Neural cell (in vitro differentiated cells): ENCODE results near the gene DUSP2. TPM values are rescaled to one million over a fixed set of nuclear protein-coding genes. Genes with fewer than 3 reads are reported as not detected.
A peak's percentile ranks its signal among the peaks of the same experiment; 100 is the strongest.

Experiments
- H2AFZ ChIP-seq: fragments of 200-600, 300-800 bp; sonication (generic), shearing (Covaris generic); 2 replicates; pipeline ENCODE4 v1.6.0; 2014; ENCODE audit warnings: low read depth, mild to moderate bottlenecking, antibody characterized with exemption, low read length, moderate library complexity
- H3F3A ChIP-seq: fragments of 200-600 bp; shearing (Covaris generic); 2 replicates; pipeline ENCODE4 v1.6.1; 2016; ENCODE audit warnings: mild to moderate bottlenecking, moderate library complexity, mixed read lengths, antibody characterized with exemption, low read length; ENCODE audit not compliant: insufficient read depth, poor library complexity, severe bottlenecking
- H3K27ac ChIP-seq: fragments of 200-600, 300-800 bp; sonication (generic), shearing (Covaris generic); 2 replicates; pipeline ENCODE4 v1.5.1; 2014; ENCODE audit warnings: mild to moderate bottlenecking, low read length, moderate library complexity
- H3K27me3 ChIP-seq: fragments of 300-800, 200-600 bp; sonication (generic), shearing (Covaris generic); 2 replicates; pipeline ENCODE4 v1.6.0; 2014; ENCODE audit warnings: mild to moderate bottlenecking, low read depth, low read length, moderate library complexity; ENCODE audit not compliant: insufficient read depth
- H3K36me3 ChIP-seq: fragments of 300-800, 200-600 bp; sonication (generic), shearing (Covaris generic); 2 replicates; pipeline ENCODE4 v1.5.1; 2014; ENCODE audit warnings: mild to moderate bottlenecking, antibody characterized with exemption, low read length, moderate library complexity; ENCODE audit not compliant: insufficient read depth
- H3K4me2 ChIP-seq: fragments of 300-800, 200-600 bp; sonication (generic), shearing (Covaris generic); 2 replicates; pipeline ENCODE4 v1.6.0; 2014; ENCODE audit warnings: mild to moderate bottlenecking, low read length
- H3K4me3 ChIP-seq: fragments of 300-800, 200-600 bp; sonication (generic), shearing (Covaris generic); 2 replicates; pipeline ENCODE4 v1.5.1; 2014; ENCODE audit warnings: mild to moderate bottlenecking, low read length, moderate library complexity
- H3K79me2 ChIP-seq: fragments of 200-600 bp; shearing (Covaris generic); replicated peaks from 2 replicates; pipeline ENCODE4 v1.6.0; 2014; ENCODE audit warnings: mild to moderate bottlenecking, low read length, moderate library complexity; ENCODE audit not compliant: insufficient read depth
- H3K9ac ChIP-seq: fragments of 300-800, 200-600 bp; sonication (generic), shearing (Covaris generic); 2 replicates; pipeline ENCODE4 v1.6.1; 2016; ENCODE audit warnings: mild to moderate bottlenecking, low read length, mixed read lengths
- H3K9me2 ChIP-seq: fragments of 200-600 bp; shearing (Covaris generic); 2 replicates; pipeline ENCODE4 v1.6.1; 2016; ENCODE audit warnings: mild to moderate bottlenecking, low read length, mixed read lengths; ENCODE audit not compliant: insufficient read depth
- H3K9me3 ChIP-seq: fragments of 200-600, 300-800 bp; sonication (generic), shearing (Covaris generic); 2 replicates; pipeline ENCODE4 v1.6.1; 2016; ENCODE audit warnings: mild to moderate bottlenecking, mixed run types, low read length, moderate library complexity, mixed read lengths
- H4K20me1 ChIP-seq: fragments of 200-600 bp; shearing (Covaris generic); 2 replicates; pipeline ENCODE4 v1.6.1; 2016; ENCODE audit warnings: mild to moderate bottlenecking, mixed run types; ENCODE audit not compliant: insufficient read depth
- CTCF ChIP-seq: fragments of 450-650 bp; IDR thresholded peaks from 2 replicates; pipeline ENCODE4 v1.5.1; 2014; ENCODE audit warnings: antibody characterized with exemption, mild to moderate bottlenecking, moderate library complexity; ENCODE audit not compliant: poor library complexity, severe bottlenecking
- EP300 ChIP-seq: fragments of 450-650 bp; conservative IDR thresholded peaks from 2 replicates; pipeline ENCODE4 v1.6.1; 2014; ENCODE audit warnings: antibody characterized with exemption, mild to moderate bottlenecking, moderate library complexity; ENCODE audit not compliant: poor library complexity, severe bottlenecking
- EZH2 ChIP-seq: fragments of 200-600, 300-800 bp; shearing (Covaris generic), sonication (generic); IDR thresholded peaks from 2 replicates; pipeline ENCODE4 v1.6.1; 2014; ENCODE audit warnings: antibody characterized with exemption, low read length, borderline replicate concordance, mild to moderate bottlenecking; ENCODE audit not compliant: insufficient read depth, poor library complexity, severe bottlenecking
- MXI1 ChIP-seq: fragments of 450-650 bp; conservative IDR thresholded peaks from 2 replicates; pipeline ENCODE4 v1.6.1; 2014; ENCODE audit warnings: antibody characterized with exemption, mild to moderate bottlenecking; ENCODE audit not compliant: poor library complexity, severe bottlenecking
- POLR2AphosphoS5 ChIP-seq: IDR thresholded peaks from 2 replicates; pipeline ENCODE4 v1.6.1; 2012
- RAD21 ChIP-seq: fragments of 450-650 bp; conservative IDR thresholded peaks from 2 replicates; pipeline ENCODE4 v1.6.1; 2014; ENCODE audit warnings: antibody characterized with exemption, mild to moderate bottlenecking, moderate library complexity
- REST ChIP-seq: IDR thresholded peaks from 2 replicates; pipeline ENCODE4 v1.6.1; 2012; ENCODE audit warnings: borderline replicate concordance
- SMC3 ChIP-seq: fragments of 450-650 bp; conservative IDR thresholded peaks from 2 replicates; pipeline ENCODE4 v1.6.1; 2014; ENCODE audit warnings: antibody characterized with exemption, mild to moderate bottlenecking, moderate library complexity; ENCODE audit not compliant: poor library complexity
- TAF1 ChIP-seq: IDR thresholded peaks from 2 replicates; pipeline ENCODE4 v1.6.1; 2012; ENCODE audit warnings: low read depth
- polyA plus RNA-seq: library from polyadenylated mRNA; depleted of rRNA; stranded (reverse); fragments of >200 nt; gene quantifications from 2 replicates; pipeline ENCODE4 v1.2.3, GENCODE V29; 2014

DUSP2 gene
- polyA plus RNA-seq, 1 donor from 2014 or later, result 2.1 TPM

GRCh38 chr2:96148410-96149217 lies 3.4 kb upstream of the DUSP2 start:
- peak overlapping the region; percentile 21 for H2AFZ ChIP-seq
- H3K9ac ChIP-seq, result peak overlapping the region; percentile 53
- H3F3A ChIP-seq, result no peaks in the 10 kb centered on the region
- H3K27me3 ChIP-seq, result peaks cover 31% of the 10 kb centered on the region
- H4K20me1 ChIP-seq, result no peaks in the 10 kb centered on the region
- H3K79me2 ChIP-seq, result no peaks in the 10 kb centered on the region
- TF ChIP-seq REST (no peak), MXI1 (no peak), EP300 (no peak), EZH2 (no peak), POLR2AphosphoS5 (no peak), SMC3 (no peak), RAD21 (no peak), CTCF (no peak), TAF1 (no peak)
- H3K9me3 ChIP-seq, result no peaks in the 10 kb centered on the region
- peak overlapping the region; percentile 49 for H3K27ac ChIP-seq
- H3K4me2 ChIP-seq, result no peak overlapping the region
- no peaks in the 10 kb centered on the region for H3K9me2 ChIP-seq
- H3K36me3 ChIP-seq, result no peaks in the 10 kb centered on the region
- H3K4me3 ChIP-seq, result peak overlapping the region; percentile 43

- Histone ChIP-seq H3K36me3 (no peaks in the 10 kb centered on the region), H3K27ac (peak overlapping the region; percentile 49), H2AFZ (no peak overlapping the region), H3K4me3 (peak overlapping the region; percentile 43), H4K20me1 (no peaks in the 10 kb centered on the region), H3F3A (no peaks in the 10 kb centered on the region), H3K4me2 (no peak overlapping the region), H3K9me2 (no peaks in the 10 kb centered on the region), H3K9me3 (no peaks in the 10 kb centered on the region), H3K27me3 (peaks cover 31% of the 10 kb centered on the region), H3K9ac (peak overlapping the region; percentile 53), H3K79me2 (no peaks in the 10 kb centered on the region)
- no peak for TF ChIP-seq REST
- no peak for TF ChIP-seq TAF1
- no peak for TF ChIP-seq SMC3
- TF ChIP-seq EZH2, result no peak
- TF ChIP-seq RAD21, result no peak
- TF ChIP-seq CTCF, result no peak
- TF ChIP-seq MXI1, result no peak
- TF ChIP-seq POLR2AphosphoS5, result no peak
- no peak for TF ChIP-seq EP300
Measured at GRCh38 chr2:96147593-96148201, 2.5 kb upstream of the DUSP2 start.
